ENCODE data around the gene C2CD4A. TPM values are rescaled to one million over a fixed set of nuclear protein-coding genes. Genes with fewer than 3 reads are reported as not detected.
"Not testable (repeated sequence)": the region's sequence is repeated elsewhere in the genome, so short reads cannot be mapped to it uniquely, and the experiment has no call there.

Gene C2CD4A
- total RNA-seq, 2 donors from 2014 or later = 1.8 TPM; not detected in 1

GRCh38 chr15:62027263-62027565 is 39.6 kb upstream of the C2CD4A start:
- no peak overlapping the region for H3K4me3 ChIP-seq
- DNase-seq (ENCODE audit: low spot score) = no peak
- H3K27ac ChIP-seq = no peak overlapping the region
- no peak for ATAC-seq (ENCODE audit: insufficient number of reproducible peaks, low FRiP score, low read depth)
- H3K36me3 ChIP-seq = no peaks in the 10 kb centered on the region
- TF ChIP-seq, protein P1, sequence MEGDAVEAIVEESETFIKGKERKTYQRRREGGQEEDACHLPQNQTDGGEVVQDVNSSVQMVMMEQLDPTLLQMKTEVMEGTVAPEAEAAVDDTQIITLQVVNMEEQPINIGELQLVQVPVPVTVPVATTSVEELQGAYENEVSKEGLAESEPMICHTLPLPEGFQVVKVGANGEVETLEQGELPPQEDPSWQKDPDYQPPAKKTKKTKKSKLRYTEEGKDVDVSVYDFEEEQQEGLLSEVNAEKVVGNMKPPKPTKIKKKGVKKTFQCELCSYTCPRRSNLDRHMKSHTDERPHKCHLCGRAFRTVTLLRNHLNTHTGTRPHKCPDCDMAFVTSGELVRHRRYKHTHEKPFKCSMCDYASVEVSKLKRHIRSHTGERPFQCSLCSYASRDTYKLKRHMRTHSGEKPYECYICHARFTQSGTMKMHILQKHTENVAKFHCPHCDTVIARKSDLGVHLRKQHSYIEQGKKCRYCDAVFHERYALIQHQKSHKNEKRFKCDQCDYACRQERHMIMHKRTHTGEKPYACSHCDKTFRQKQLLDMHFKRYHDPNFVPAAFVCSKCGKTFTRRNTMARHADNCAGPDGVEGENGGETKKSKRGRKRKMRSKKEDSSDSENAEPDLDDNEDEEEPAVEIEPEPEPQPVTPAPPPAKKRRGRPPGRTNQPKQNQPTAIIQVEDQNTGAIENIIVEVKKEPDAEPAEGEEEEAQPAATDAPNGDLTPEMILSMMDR (IDR thresholded peaks at IDR 0.05) = no peak
- H3K27me3 ChIP-seq (replicated peaks; ENCODE audit: insufficient read depth) = no peaks in the 10 kb centered on the region
- no peaks in the 10 kb centered on the region for H3K9me3 ChIP-seq
- peaks cover 0 to 6% of the 10 kb centered on the region in 2 donors for H3K4me1 ChIP-seq (ENCODE audit: control insufficient read depth in 1 of 2, low read depth in 2 of 2)

GRCh38 chr15:62027916-62028315 is 38.9 kb upstream of the C2CD4A start:
- DNase-seq (ENCODE audit: low spot score) = no peak
- H3K27me3 ChIP-seq (replicated peaks; ENCODE audit: insufficient read depth) = no peaks in the 10 kb centered on the region
- H3K27ac ChIP-seq = no peak overlapping the region
- ATAC-seq (ENCODE audit: insufficient number of reproducible peaks, low FRiP score, low read depth) = no peak
- no peaks in the 10 kb centered on the region for H3K9me3 ChIP-seq
- H3K4me1 ChIP-seq (ENCODE audit: control insufficient read depth in 1 of 2, low read depth in 2 of 2) = peaks cover 0 to 6% of the 10 kb centered on the region in 2 donors
- no peak overlapping the region for H3K4me3 ChIP-seq
- H3K36me3 ChIP-seq = no peaks in the 10 kb centered on the region
- TF ChIP-seq, protein P1 (IDR thresholded peaks at IDR 0.05) = no peak

DNA sequence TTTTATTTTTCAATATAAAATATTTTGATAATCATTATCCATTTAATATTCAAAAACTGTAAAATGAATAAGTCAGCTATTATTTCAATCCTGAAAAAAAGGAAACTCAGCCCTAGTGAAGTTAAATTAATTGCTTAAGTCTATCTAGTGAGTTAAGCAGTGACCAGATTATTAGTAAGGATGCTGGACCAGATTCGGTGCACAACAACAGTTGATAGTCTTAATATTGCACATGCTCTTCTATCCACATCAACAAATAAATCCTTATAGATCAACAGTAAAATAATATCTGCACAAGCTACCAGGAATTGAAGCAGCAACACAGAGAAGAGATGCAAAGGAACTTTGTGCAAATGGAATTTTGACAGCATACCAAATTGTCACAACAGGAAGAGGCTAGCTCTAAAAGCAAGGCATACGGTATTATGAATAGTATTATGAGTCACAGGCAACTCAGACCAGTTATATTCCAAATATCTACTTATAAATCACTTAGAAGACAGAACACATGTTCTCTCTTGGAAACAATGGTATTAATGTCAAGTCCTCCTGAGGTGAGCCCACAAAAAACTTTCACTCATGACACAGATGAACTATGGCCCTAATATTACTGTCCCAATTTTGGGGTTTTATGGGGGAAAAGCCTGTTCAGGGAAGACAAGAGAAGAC is 31.4 kb upstream of the C2CD4A start:
- no peak overlapping the region for H3K27ac ChIP-seq

DNA sequence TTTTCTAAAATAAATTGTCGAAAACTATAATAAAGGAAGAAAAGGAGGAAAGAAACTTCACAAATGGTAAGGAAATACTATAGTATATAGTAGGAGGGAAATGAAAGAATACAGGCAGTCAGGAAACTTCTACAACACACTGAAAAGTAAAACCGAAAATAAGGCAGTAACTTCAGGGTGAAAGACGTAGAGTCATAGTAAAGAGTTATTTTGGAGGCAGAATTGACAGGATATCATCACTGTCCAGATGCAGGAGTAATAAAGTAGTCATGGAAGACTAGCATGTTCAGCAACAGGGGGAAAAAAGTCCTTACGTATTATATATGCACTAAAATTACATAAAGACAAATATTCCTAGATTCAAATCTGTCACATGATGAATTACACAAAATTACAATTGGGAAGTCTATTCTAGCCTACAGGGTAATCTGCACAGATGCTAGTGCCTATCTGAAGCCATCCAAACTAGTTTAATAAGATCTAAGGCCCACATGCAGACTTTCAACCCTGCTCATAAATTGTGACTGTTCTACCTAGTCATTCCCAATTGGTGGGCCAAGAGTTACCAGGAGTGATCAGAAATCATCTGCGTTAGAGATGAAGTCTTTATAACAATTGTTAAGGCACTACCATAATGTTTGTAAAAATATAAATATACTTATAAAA is 20.6 kb upstream of the C2CD4A start:
- Histone ChIP-seq H3K9me3 (no peaks in the 10 kb centered on the region), H3K36me3 (no peaks in the 10 kb centered on the region), H3K27me3 (replicated peaks; ENCODE audit: insufficient read depth) (no peaks in the 10 kb centered on the region), H3K4me3 (no peak overlapping the region), H3K4me1 (ENCODE audit: control insufficient read depth in 1 of 2, low read depth in 2 of 2) (peaks cover 7 to 9% of the 10 kb centered on the region in 2 donors), H3K27ac (no peak overlapping the region)
- ATAC-seq (ENCODE audit: insufficient number of reproducible peaks, low FRiP score, low read depth) (no peak), DNase-seq (ENCODE audit: low spot score) (no peak)
- TF ChIP-seq, protein P1 (IDR thresholded peaks at IDR 0.05) = no peak

More for the DNA sequence above, 31.4 kb upstream of the C2CD4A start:
- Histone ChIP-seq H3K4me3 (no peak overlapping the region), H3K27me3 (replicated peaks; ENCODE audit: insufficient read depth) (no peaks in the 10 kb centered on the region), H3K4me1 (ENCODE audit: control insufficient read depth in 1 of 2, low read depth in 2 of 2) (peaks cover 5 to 7% of the 10 kb centered on the region in 2 donors), H3K9me3 (no peaks in the 10 kb centered on the region), H3K36me3 (peaks cover 4% of the 10 kb centered on the region)
- TF ChIP-seq, protein P1 (IDR thresholded peaks at IDR 0.05) = no peak
- ATAC-seq (ENCODE audit: insufficient number of reproducible peaks, low FRiP score, low read depth) (no peak), DNase-seq (ENCODE audit: low spot score) (no peak)

DNA sequence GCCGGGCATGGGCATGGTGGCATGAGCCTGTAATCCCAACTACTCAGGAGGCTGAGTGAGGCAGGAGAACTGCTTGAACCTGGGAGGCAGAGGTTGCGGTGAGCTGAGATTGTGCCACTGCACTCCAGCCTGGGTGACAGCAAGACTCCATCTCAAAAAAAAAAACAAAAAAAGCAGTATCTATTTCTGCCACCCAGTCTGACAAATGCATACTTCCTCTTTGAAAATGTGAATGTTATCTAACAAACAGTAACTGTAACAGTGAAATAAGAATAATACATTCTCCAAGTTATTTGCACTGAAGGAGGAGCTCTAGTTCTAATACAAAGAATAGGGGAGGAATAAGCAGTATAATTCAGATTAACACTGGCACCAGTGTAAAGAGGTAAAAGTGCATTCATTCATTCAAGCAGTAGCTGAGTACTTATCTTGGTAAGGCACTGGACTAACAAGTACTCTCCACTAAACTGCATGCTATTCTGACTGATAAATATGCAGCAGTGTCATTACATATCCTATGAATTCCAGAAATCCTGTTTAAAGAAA is 19.4 kb upstream of the C2CD4A start:
- Histone ChIP-seq H3K4me1 (ENCODE audit: control insufficient read depth in 1 of 2, low read depth in 2 of 2) (peaks cover 12 to 20% of the 10 kb centered on the region in 2 donors), H3K9me3 (no peaks in the 10 kb centered on the region), H3K27ac (no peak overlapping the region), H3K27me3 (replicated peaks; ENCODE audit: insufficient read depth) (no peaks in the 10 kb centered on the region), H3K36me3 (no peaks in the 10 kb centered on the region), H3K4me3 (no peak overlapping the region)
- DNase-seq (ENCODE audit: low spot score) (no peak), ATAC-seq (ENCODE audit: insufficient number of reproducible peaks, low FRiP score, low read depth) (no peak)
- TF ChIP-seq, protein P1 (IDR thresholded peaks at IDR 0.05) = no peak

DNA sequence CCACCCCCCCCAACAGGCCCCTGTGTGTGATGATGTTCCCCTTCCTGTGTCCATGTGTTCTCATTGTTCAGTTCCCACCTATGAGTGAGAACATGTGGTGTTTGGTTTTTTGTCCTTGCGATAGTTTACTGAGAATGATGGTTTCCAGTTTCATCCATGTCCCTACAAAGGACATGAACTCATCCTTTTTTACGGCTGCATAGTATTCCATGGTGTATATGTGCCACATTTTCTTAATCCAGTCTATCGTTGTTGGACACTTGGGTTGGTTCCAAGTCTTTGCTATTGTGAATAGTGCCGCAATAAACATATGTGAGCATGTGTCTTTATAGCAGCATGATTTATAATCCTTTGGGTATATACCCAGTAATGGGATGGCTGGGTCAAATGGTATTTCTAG is 18.5 kb upstream of the C2CD4A start:
- DNase-seq (ENCODE audit: low spot score); H3K4me3 ChIP-seq; H3K27ac ChIP-seq; ATAC-seq (ENCODE audit: insufficient number of reproducible peaks, low FRiP score, low read depth); H3K27me3 ChIP-seq (replicated peaks; ENCODE audit: insufficient read depth); H3K36me3 ChIP-seq; H3K9me3 ChIP-seq: not testable (repeated sequence)
- H3K4me1 ChIP-seq (ENCODE audit: control insufficient read depth in 1 of 2, low read depth in 2 of 2) = peaks cover 12 to 27% of the 10 kb centered on the region in 2 donors

Data from thoracic aorta (tissue), 2 donors.